H1 (cell line): ENCODE results near the gene PTPRR. TPM values are rescaled to one million over a fixed set of nuclear protein-coding genes. Genes with fewer than 3 reads are reported as not detected.

Experiments used
- CTCF ChIA-PET: fragments of 300-600 bp; sonication (Branson Sonifier 250); formaldehyde crosslinking; loops from one replicate; lab custom pipeline; 2021; ENCODE audit not compliant: partially characterized antibody; lab: Charles Lee
- POLR2A ChIA-PET: fragments of 300-600 bp; sonication (Branson Sonifier 250); formaldehyde crosslinking; loops from one replicate; lab custom pipeline; 2021; ENCODE audit warnings: inconsistent platforms; ENCODE audit not compliant: partially characterized antibody; lab: Charles Lee
- DNase-seq, 2 experiments: peaks; one replicate each; pipeline versions ENCODE4 v3.0.0 to v3.0.0-alpha.2; 2010 to 2022; ENCODE audit warnings: low spot score in 2 of 2, low read depth in 1 of 2, mixed read lengths in 1 of 2
- FAIRE-seq: peaks from 2 replicates; lab custom pipeline; 2011; peaks lifted over from hg19 to GRCh38; lab: Jason Lieb, UNC
- H2AFZ ChIP-seq: 2 replicates; pipeline ENCODE4 v1.8.1; 2012; ENCODE audit warnings: low read length, inconsistent platforms
- H2AK5ac ChIP-seq: 2 replicates; pipeline ENCODE4 v1.6.1; 2013; ENCODE audit warnings: low read depth, low read length
- H2BK120ac ChIP-seq: replicated peaks from 2 replicates; pipeline ENCODE3; 2013; ENCODE audit warnings: low read depth, low read length, inconsistent platforms
- H2BK12ac ChIP-seq: 2 replicates; pipeline ENCODE4 v1.6.1; 2013; ENCODE audit warnings: low read depth, low read length
- H2BK15ac ChIP-seq: 2 replicates; pipeline ENCODE4 v1.6.1; 2013; ENCODE audit warnings: low read length
- H2BK20ac ChIP-seq: 2 replicates; pipeline ENCODE4 v1.6.1; 2013; ENCODE audit warnings: low read length
- H2BK5ac ChIP-seq: 2 replicates; pipeline ENCODE4 v1.6.1; 2013; ENCODE audit warnings: low read depth, low read length
- H3K14ac ChIP-seq: 2 replicates; pipeline ENCODE4 v1.6.1; 2013; ENCODE audit warnings: inconsistent platforms; ENCODE audit not compliant: insufficient read length
- H3K18ac ChIP-seq: 2 replicates; pipeline ENCODE4 v1.6.1; 2013; ENCODE audit warnings: low read length; ENCODE audit errors: extremely low read depth
- H3K23ac ChIP-seq: 2 replicates; pipeline ENCODE4 v1.6.1; 2013; ENCODE audit warnings: inconsistent platforms; ENCODE audit not compliant: insufficient read length
- H3K23me2 ChIP-seq: 2 replicates; pipeline ENCODE4 v1.6.1; 2013; ENCODE audit warnings: low read depth, low read length
- H3K27ac ChIP-seq: 2 replicates; pipeline ENCODE4 v1.6.1; 2011; ENCODE audit warnings: low read depth, low read length, inconsistent platforms
- H3K27me3 ChIP-seq, 4 experiments: replicated peaks in 1 of 4; 1 replicate in 1 of 4; 2 replicates in 3 of 4; pipeline versions ENCODE4 v1.6.1 to v1.8.1; 2011 to 2013; ENCODE audit warnings: low read length in 3 of 4, mild to moderate bottlenecking in 3 of 4, inconsistent platforms in 2 of 4, mixed read lengths in 2 of 4, moderate library complexity in 1 of 4; ENCODE audit not compliant: control insufficient read depth in 3 of 4, insufficient read depth in 3 of 4; ENCODE audit errors: extremely low read depth in 1 of 4
- H3K36me3 ChIP-seq, 4 experiments: 2 replicates each; pipeline versions ENCODE4 v1.6.1 to v1.8.1; 2011 to 2013; ENCODE audit warnings: mild to moderate bottlenecking in 4 of 4, low read length in 3 of 4, moderate library complexity in 2 of 4, control low read depth in 1 of 4, inconsistent platforms in 1 of 4; ENCODE audit not compliant: insufficient read depth in 4 of 4, control insufficient read depth in 2 of 4
- H3K4ac ChIP-seq: replicated peaks from 2 replicates; pipeline ENCODE3; 2013; ENCODE audit warnings: low read length, low read depth, mixed read lengths, inconsistent platforms; ENCODE audit not compliant: insufficient read length
- H3K4me1 ChIP-seq, 4 experiments: replicated peaks in 1 of 4; 1 replicate in 1 of 4; 2 replicates in 3 of 4; pipeline versions ENCODE4 v1.6.1 to v1.8.1; 2011 to 2013; ENCODE audit warnings: low read length in 3 of 4, inconsistent platforms in 2 of 4, mixed read lengths in 1 of 4; ENCODE audit not compliant: insufficient read depth in 4 of 4, control insufficient read depth in 3 of 4
- H3K4me2 ChIP-seq, 2 experiments: 2 replicates each; pipeline versions ENCODE4 v1.6.1 to v1.8.1; 2011 to 2013; ENCODE audit warnings: low read depth in 2 of 2, low read length in 2 of 2, control low read depth in 1 of 2, inconsistent platforms in 1 of 2, mild to moderate bottlenecking in 1 of 2; ENCODE audit not compliant: insufficient read depth in 1 of 2
- H3K4me3 ChIP-seq, 4 experiments: fragments of 200-600, 300-600 bp in 1 of 4; sonication (generic), shearing (Covaris generic), sonication (Bioruptor Twin) in 1 of 4; 2 replicates each; pipeline versions ENCODE4 v1.5.1 to v1.8.1; 2011 to 2016; ENCODE audit warnings: low read length in 4 of 4, low read depth in 3 of 4, control low read depth in 2 of 4, inconsistent platforms in 2 of 4, mild to moderate bottlenecking in 2 of 4, mixed read lengths in 1 of 4, moderate library complexity in 1 of 4; ENCODE audit not compliant: insufficient read depth in 2 of 4; ENCODE audit errors: extremely low read depth in 1 of 4
- H3K56ac ChIP-seq: replicated peaks from 2 replicates; pipeline ENCODE3; 2013; ENCODE audit warnings: low read depth, mild to moderate bottlenecking, mixed read lengths, low read length, inconsistent platforms; ENCODE audit not compliant: insufficient read length
- H3K79me1 ChIP-seq: 2 replicates; pipeline ENCODE4 v1.6.1; 2013; ENCODE audit warnings: low read depth, low read length, control low read depth
- H3K79me2 ChIP-seq, 2 experiments: 2 replicates each; pipeline versions ENCODE4 v1.6.1 to v1.8.1; 2012 to 2013; ENCODE audit warnings: low read length in 2 of 2, mild to moderate bottlenecking in 2 of 2, inconsistent platforms in 1 of 2; ENCODE audit not compliant: insufficient read depth in 2 of 2, control insufficient read depth in 1 of 2
- H3K9ac ChIP-seq, 4 experiments: replicated peaks in 1 of 4; 1 replicate in 1 of 4; 2 replicates in 3 of 4; pipeline versions ENCODE4 v1.6.1 to v1.8.1; 2011 to 2013; ENCODE audit warnings: low read depth in 3 of 4, low read length in 3 of 4, control low read depth in 2 of 4, mild to moderate bottlenecking in 2 of 4, moderate library complexity in 2 of 4, inconsistent platforms in 1 of 4; ENCODE audit errors: extremely low read depth in 1 of 4
- H3K9me3 ChIP-seq, 2 experiments: 2 replicates each; pipeline versions ENCODE4 v1.6.1 to v1.8.1; 2012 to 2013; ENCODE audit warnings: mild to moderate bottlenecking in 2 of 2, moderate library complexity in 2 of 2, control low read depth in 1 of 2, inconsistent platforms in 1 of 2, low read depth in 1 of 2, low read length in 1 of 2, mixed read lengths in 1 of 2; ENCODE audit not compliant: insufficient read depth in 2 of 2
- H4K20me1 ChIP-seq, 2 experiments: replicated peaks in 1 of 2; 2 replicates each; pipeline versions ENCODE3 to v1.8.1; 2011 to 2013; ENCODE audit warnings: inconsistent platforms in 2 of 2, low read length in 2 of 2, mild to moderate bottlenecking in 1 of 2; ENCODE audit not compliant: insufficient read depth in 2 of 2, control insufficient read depth in 1 of 2
- H4K5ac ChIP-seq: 2 replicates; pipeline ENCODE4 v1.6.1; 2013; ENCODE audit warnings: low read length, low read depth, mixed read lengths, inconsistent platforms; ENCODE audit not compliant: insufficient read length
- H4K8ac ChIP-seq: 2 replicates; pipeline ENCODE4 v1.8.0; 2013; ENCODE audit warnings: mild to moderate bottlenecking, moderate library complexity, low read length, inconsistent platforms; ENCODE audit not compliant: insufficient read depth; ENCODE audit errors: extremely low read depth
- H4K91ac ChIP-seq: replicated peaks from 2 replicates; pipeline ENCODE3; 2013; ENCODE audit warnings: low read length, mixed read lengths, inconsistent platforms; ENCODE audit not compliant: insufficient read length
- CHD1 ChIP-seq: IDR thresholded peaks from 2 replicates; pipeline ENCODE4 v1.6.1; 2012; ENCODE audit warnings: low read depth, low read length, improper control_type of control experiment
- WGBS, 2 experiments: shearing (Covaris generic) in 1 of 2; methylation state at CpG; one replicate each; pipeline versions ENCODE4 v1.1.6 to v1.1.7; 2013 to 2015; ENCODE audit warnings: low lambda C conversion rate in 2 of 2, mixed read lengths in 2 of 2, inconsistent platforms in 1 of 2, low coverage in 1 of 2, missing lambda C conversion rate in 1 of 2; ENCODE audit not compliant: insufficient replicate concordance in 2 of 2, insufficient coverage in 1 of 2, insufficient read length in 1 of 2; ENCODE audit errors: extremely low coverage in 1 of 2, missing lambda C conversion rate in 1 of 2; 5-methylcytosine and 5-hydroxymethylcytosine counted together
- polyA plus RNA-seq, 7 experiments: library from polyadenylated mRNA; depleted of rRNA in 3 of 7; stranded (reverse) in 5 of 7; unstranded in 2 of 7; fragments of >200 nt in 5 of 7; fragments of 200-250 nt in 2 of 7; gene quantifications; 1 replicate in 5 of 7; 2 replicates in 1 of 7; 4 replicates in 1 of 7; pipeline versions ENCODE4 v1.2.1 to v1.2.3, GENCODE V29; 2011 to 2013; ENCODE audit warnings: missing spikeins in 2 of 7, mixed read lengths in 2 of 7
- total RNA-seq: library from RNA; stranded (reverse); fragmentation: NEBNext Ultra II Directional; extraction: Animal tissue kit (Norgen Biotek cat#: 25700); gene quantifications from 2 replicates; pipeline ENCODE4 v1.2.1, GENCODE V29; 2021

The PTPRR gene
- total and polyA plus RNA-seq, 2 of the 8 experiments (the other 6 are each of a cell fraction or from before 2014, with no cell fraction given) = 0.07 to 0.35 TPM

DNA sequence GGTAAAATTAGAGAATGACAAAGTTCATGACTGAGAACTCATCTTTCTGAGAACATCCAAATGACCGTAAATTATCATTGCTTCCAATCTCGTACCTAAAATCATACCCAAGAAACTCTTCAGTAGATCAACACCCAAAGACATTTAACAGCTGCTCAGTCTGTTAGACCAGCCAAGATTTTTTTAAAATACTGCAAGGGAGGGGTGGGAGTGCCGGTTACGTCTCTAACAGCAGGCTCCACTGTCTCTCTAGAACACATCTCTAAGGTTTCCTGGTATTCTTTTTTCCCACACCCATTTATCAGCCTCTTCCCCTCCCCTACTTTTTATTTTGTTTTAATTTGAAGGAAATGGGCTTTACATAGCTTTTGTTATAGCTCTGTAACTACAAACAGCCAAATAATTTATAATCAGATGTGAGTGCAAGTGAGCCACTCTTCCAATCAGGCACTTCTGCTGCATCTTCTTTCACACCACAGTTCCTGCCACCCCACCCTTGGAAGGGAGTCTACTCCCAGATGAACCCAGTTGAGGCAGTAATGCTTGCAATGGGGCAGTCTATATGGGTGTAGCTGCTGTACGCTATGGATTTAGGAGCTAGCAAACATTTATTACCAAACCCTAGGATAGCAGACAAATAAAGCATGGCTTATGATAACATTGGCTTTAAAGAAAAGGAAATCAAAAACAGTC, 305.2 kb downstream of the PTPRR start:
- no peak for TF ChIP-seq CHD1
- TF ChIP-seq, all 59 proteins: peak for 0
- no peak for FAIRE-seq
- H3K14ac ChIP-seq = no peak overlapping the region

More for the DNA sequence above, 305.2 kb downstream of the PTPRR start:
- H2AFZ ChIP-seq = no peak overlapping the region
- no peak overlapping the region for H3K4me3 ChIP-seq
- ChIA-PET CTCF (interaction anchor here (1.2 kb wide), 1 partner anchor 179 kb away, joined by 3 read pairs; no protein-coding TSS in a partner anchor), POLR2A (no interaction called here)
- WGBS, 2 experiments = 72% methylated on average over 5 of the region's 5 CpGs; no CpG with 5 or more reads in 1 of the 2 experiments
- H3K79me1 ChIP-seq = no peaks in the 10 kb centered on the region
- H4K8ac ChIP-seq = no peak overlapping the region
- H3K18ac ChIP-seq = no peak overlapping the region
- H3K4me2 ChIP-seq = no peak overlapping the region
- no peaks in the 10 kb centered on the region; the same call in 1 of the 2 replicates for H3K23me2 ChIP-seq
- no peak overlapping the region for H3K23ac ChIP-seq
- H3K9me3 ChIP-seq = no peaks in the 10 kb centered on the region
- H3K79me2 ChIP-seq = no peaks in the 10 kb centered on the region
- H2AK5ac ChIP-seq = no peak overlapping the region
- H2BK5ac ChIP-seq = no peak overlapping the region
- no peak overlapping the region for H2BK120ac ChIP-seq
- no peak overlapping the region for H3K9ac ChIP-seq
- H2BK15ac ChIP-seq = no peak overlapping the region
- H2BK20ac ChIP-seq = no peak overlapping the region
- no peaks in the 10 kb centered on the region for H3K36me3 ChIP-seq
- no peak overlapping the region for H4K91ac ChIP-seq
- DNase-seq = no peak
- H3K4me1 ChIP-seq = no peaks in the 10 kb centered on the region; a peak in 1 of 7 replicates
- H2BK12ac ChIP-seq = no peak overlapping the region
- no peak overlapping the region for H3K56ac ChIP-seq
- H3K4ac ChIP-seq = no peak overlapping the region
- no peak overlapping the region for H3K27ac ChIP-seq
- H4K20me1 ChIP-seq = no peaks in the 10 kb centered on the region
- no peak overlapping the region for H4K5ac ChIP-seq
- H3K27me3 ChIP-seq = no peaks in the 10 kb centered on the region
